Transverse colon (tissue), 4 donors: ENCODE measurements around the gene BICD1. TPM values are rescaled to one million over a fixed set of nuclear protein-coding genes. Genes with fewer than 3 reads are reported as not detected.

Experiments used
- DNase-seq: peaks from one replicate; pipeline ENCODE4 v3.0.0-alpha.2; 2019
- H3K27ac ChIP-seq, 4 donors: fragments of 200-600 bp; sonication (generic); 2 replicates each; pipeline ENCODE4 v1.5.1; 2016 to 2018; ENCODE audit warnings: inconsistent platforms in 4 of 4
- H3K27me3 ChIP-seq: fragments of 200-600 bp; sonication (generic); 2 replicates; pipeline ENCODE4 v1.5.1; 2017; ENCODE audit warnings: inconsistent platforms
- H3K36me3 ChIP-seq, 4 donors: fragments of 200-600 bp; sonication (generic); 2 replicates each; pipeline ENCODE4 v1.5.1; 2017 to 2019; ENCODE audit warnings: inconsistent platforms in 4 of 4
- H3K4me1 ChIP-seq, 4 donors: fragments of 200-600 bp; sonication (generic); 2 replicates each; pipeline ENCODE4 v1.5.1; 2017 to 2020; ENCODE audit warnings: inconsistent platforms in 4 of 4
- H3K4me3 ChIP-seq, 4 donors: fragments of 200-600 bp; sonication (generic); 1 replicate in 1 of 4; 2 replicates in 3 of 4; pipeline versions ENCODE4 v1.5.1 to v1.6.1; 2017 to 2019; ENCODE audit warnings: inconsistent platforms in 4 of 4
- H3K9me3 ChIP-seq, 2 donors: fragments of 200-600 bp; sonication (generic); 2 replicates each; pipeline ENCODE4 v1.5.1; 2017 to 2019; ENCODE audit warnings: inconsistent platforms in 2 of 2
- CTCF ChIP-seq, 5 experiments: fragments of 200-600 bp in 3 of 5; fragments of 450-650 bp in 2 of 5; sonication (generic) in 3 of 5; IDR thresholded peaks; 1 replicate in 2 of 5; 2 replicates in 3 of 5; pipeline ENCODE4 v1.5.1; 2016 to 2017; ENCODE audit warnings: antibody characterized with exemption in 5 of 5, inconsistent platforms in 3 of 5, mild to moderate bottlenecking in 2 of 5, moderate library complexity in 1 of 5
- EP300 ChIP-seq: sonication (generic); formaldehyde crosslinking; IDR thresholded peaks from one replicate; pipeline ENCODE4 v1.6.1; 2017; ENCODE audit warnings: antibody characterized with exemption, low read depth
- POLR2A ChIP-seq: fragments of 450-650 bp; IDR thresholded peaks from one replicate; pipeline ENCODE4 v1.6.1; 2016; ENCODE audit warnings: antibody characterized with exemption, mild to moderate bottlenecking, moderate library complexity
- POLR2AphosphoS5 ChIP-seq, 3 donors: sonication (generic); formaldehyde crosslinking; IDR thresholded peaks; one replicate each; pipeline ENCODE4 v1.6.1; 2016; ENCODE audit warnings: antibody characterized with exemption in 3 of 3
- WGBS, 2 donors: methylation state at CpG; one replicate each; pipeline ENCODE4 v1.1.5; 2018; ENCODE audit warnings: low coverage in 1 of 2; 5-methylcytosine and 5-hydroxymethylcytosine counted together
- in situ Hi-C, 4 donors: fragments of 200-750 bp; cut with MboI; loops; one replicate each; pipeline versions ENCODE4 v1.15.0 to v1.15.1; 2017; ENCODE audit warnings: low sequenced_read_pairs in 3 of 4, low pct_ligation_motif_present in 1 of 4, low pct_unique_long_range_greater_than_20kb in 1 of 4
- intact Hi-C: fragments of 100-400 bp; cut with DNase I; formaldehyde crosslinking; loops from one replicate; pipeline ENCODE4 v1.15.1; 2023; ENCODE audit warnings: low total_unique reads
- total RNA-seq, 4 donors: library from RNA; depleted of rRNA; stranded (reverse); fragments of >200 nt; gene quantifications; one replicate each; pipeline ENCODE4 v1.1.0, GENCODE V29; 2016

Gene BICD1
- total RNA-seq, 4 donors from 2014 or later: 0.75 to 27.7 (median 5.2) TPM

DNA sequence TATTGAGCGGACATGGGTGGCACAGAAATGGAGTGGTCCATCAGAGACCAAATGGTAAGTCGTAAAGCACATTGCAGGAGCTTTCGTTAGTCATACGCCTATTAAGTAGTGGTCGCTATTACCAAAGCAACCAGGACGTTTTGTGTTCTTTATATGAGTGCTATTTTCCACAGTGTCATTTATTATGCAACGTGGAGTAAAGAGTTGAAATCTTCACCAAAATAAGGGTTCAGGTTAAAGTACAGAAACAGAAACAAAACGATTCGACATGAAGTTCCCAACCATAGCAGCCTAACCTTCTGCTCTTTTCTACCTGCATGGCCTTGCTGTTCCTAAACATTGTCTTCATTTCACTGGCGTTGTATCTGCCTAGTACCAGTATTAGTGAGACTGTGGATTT, 272.6 kb downstream of the BICD1 start:
- H3K27me3 ChIP-seq: no peaks in the 10 kb centered on the region
- no peaks in the 10 kb centered on the region for H3K9me3 ChIP-seq
- H3K4me3 ChIP-seq: no peak overlapping the region
- no peaks in the 10 kb centered on the region for H3K36me3 ChIP-seq
- WGBS, 2 donors: 88 to 89% methylated on average over 9 to 10 of the region's 10 CpGs
- TF ChIP-seq CTCF (IDR thresholded peaks at IDR 0.05) (no peak), EP300 (no peak), POLR2AphosphoS5 (IDR thresholded peaks at IDR 0.05) (no peak), POLR2A (no peak)
- H3K4me1 ChIP-seq: no peaks in the 10 kb centered on the region
- intact Hi-C loops: no loop called here
- DNase-seq: no peak
- in situ Hi-C loops: no loop called here
- no peak overlapping the region for H3K27ac ChIP-seq

- no peaks in the 10 kb centered on the region for H3K4me1 ChIP-seq
- no peak overlapping the region for H3K27ac ChIP-seq
- H3K36me3 ChIP-seq: no peaks in the 10 kb centered on the region
- WGBS, 2 donors: 79 to 93% methylated on average over 8 of the region's 8 CpGs
- DNase-seq: no peak
- no peak overlapping the region for H3K4me3 ChIP-seq
- no peaks in the 10 kb centered on the region for H3K9me3 ChIP-seq
- in situ Hi-C loops (no loop called here), intact Hi-C loops (no loop called here)
- TF ChIP-seq POLR2AphosphoS5 (IDR thresholded peaks at IDR 0.05): no peak
- TF ChIP-seq CTCF (IDR thresholded peaks at IDR 0.05): no peak
- TF ChIP-seq POLR2A: no peak
- TF ChIP-seq EP300: no peak
- no peaks in the 10 kb centered on the region for H3K27me3 ChIP-seq
Observed at GRCh38 chr12:32379667-32380066, 273.0 kb downstream of the BICD1 start.

DNA sequence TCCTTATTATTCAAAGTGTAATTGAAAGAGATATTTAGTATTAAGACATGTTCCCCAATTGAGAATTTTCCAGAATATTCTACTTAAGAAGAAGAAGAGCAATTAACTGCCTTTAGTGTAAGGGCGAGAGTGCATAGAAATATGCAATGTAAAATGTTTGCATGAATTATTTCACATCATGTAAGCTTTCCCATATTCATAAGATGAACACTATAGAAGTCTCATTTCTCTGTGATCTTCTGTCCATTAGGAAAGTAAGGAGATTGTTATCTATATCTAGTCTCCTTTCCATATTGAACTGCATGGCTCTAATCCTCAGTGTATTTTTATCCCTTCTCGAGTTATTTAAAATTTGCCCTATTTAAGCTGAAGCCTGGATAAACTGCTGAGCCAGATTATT, 275.6 kb downstream of the BICD1 start:
- intact Hi-C loops: no loop called here

DNA sequence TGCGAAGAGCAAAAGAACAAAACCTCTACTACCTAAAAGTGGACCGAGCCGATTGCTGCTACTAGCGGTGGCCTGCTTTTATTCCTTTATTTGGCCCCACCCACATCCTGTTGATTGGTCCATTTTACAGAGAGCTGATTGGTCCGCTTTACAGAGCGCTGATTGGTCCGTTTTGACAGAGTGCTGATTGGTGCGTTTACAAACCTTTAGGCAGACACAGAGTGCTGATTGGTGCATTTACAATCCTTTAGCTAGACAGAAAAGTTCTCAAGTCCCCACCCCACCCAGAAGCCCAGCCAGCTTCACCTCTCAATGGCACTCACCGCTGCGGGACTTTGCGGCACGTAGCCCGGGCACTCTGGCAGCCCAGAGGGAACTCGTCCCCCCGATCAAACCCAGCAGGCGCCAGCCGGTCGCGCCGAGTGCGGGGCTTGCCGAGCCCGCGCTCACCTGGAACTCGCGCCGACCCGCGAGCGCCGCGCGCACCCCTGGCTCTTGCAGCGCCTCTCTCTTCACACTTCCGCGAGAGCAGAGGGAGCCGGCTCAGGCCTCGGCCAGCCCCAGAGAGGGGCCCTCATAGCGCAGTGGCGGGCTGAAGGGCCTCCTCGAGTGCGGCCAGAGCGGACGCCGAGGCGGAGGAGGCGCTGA, 284.0 kb downstream of the BICD1 start:
- TF ChIP-seq CTCF (IDR thresholded peaks at IDR 0.05): no peak
- no peak for TF ChIP-seq POLR2A
- TF ChIP-seq POLR2AphosphoS5 (IDR thresholded peaks at IDR 0.05): no peak
- TF ChIP-seq EP300: no peak
- 31 to 80% methylated on average over 4 to 47 of the region's 47 CpGs for WGBS, 2 donors
- peak; percentile 46 for DNase-seq
- Histone ChIP-seq H3K4me3 (peak overlapping the region; percentile 17 to 53 (median 28)), H3K4me1 (no peaks in the 10 kb centered on the region), H3K36me3 (no peaks in the 10 kb centered on the region), H3K9me3 (no peaks in the 10 kb centered on the region), H3K27me3 (no peaks in the 10 kb centered on the region), H3K27ac (peak overlapping the region in 3 of 4 donors; percentile 23 to 33 (median 27))
- in situ Hi-C loops (no loop called here), intact Hi-C loops (no loop called here)

More for the DNA sequence above, 275.6 kb downstream of the BICD1 start:
- no peak overlapping the region for H3K4me3 ChIP-seq
- no peak for TF ChIP-seq CTCF (IDR thresholded peaks at IDR 0.05)
- TF ChIP-seq POLR2A: no peak
- TF ChIP-seq POLR2AphosphoS5 (IDR thresholded peaks at IDR 0.05): no peak
- TF ChIP-seq EP300: no peak
- H3K27me3 ChIP-seq: no peaks in the 10 kb centered on the region
- no peak for DNase-seq
- WGBS, 2 donors: 88 to 91% methylated on average over 1 to 2 of the region's 2 CpGs
- H3K9me3 ChIP-seq: no peaks in the 10 kb centered on the region
- H3K36me3 ChIP-seq: no peaks in the 10 kb centered on the region
- no peaks in the 10 kb centered on the region for H3K4me1 ChIP-seq
- no peak overlapping the region for H3K27ac ChIP-seq
- in situ Hi-C loops: no loop called here
